H1 (cell line): ENCODE data around the gene ERI3. TPM values are rescaled to one million over a fixed set of nuclear protein-coding genes. Genes with fewer than 3 reads are reported as not detected.
A peak's percentile ranks its signal among the peaks of the same experiment; 100 is the strongest.

Experiments
- BCL11A ChIP-seq, 2 experiments: IDR thresholded peaks; one replicate each; pipeline ENCODE4 v1.6.1; 2011; ENCODE audit warnings: low read depth in 2 of 2, low read length in 2 of 2, mild to moderate bottlenecking in 2 of 2
- CBX5 ChIP-seq: fragments of 300-800, 300-1000 bp; sonication (generic); IDR thresholded peaks from 2 replicates; pipeline ENCODE4 v1.7.1; 2016; ENCODE audit warnings: antibody characterized with exemption, low read length, low read depth
- CTBP2 ChIP-seq: IDR thresholded peaks from 2 replicates; pipeline ENCODE4 v1.7.0; 2011; ENCODE audit warnings: borderline replicate concordance, mild to moderate bottlenecking, moderate library complexity, mixed read lengths, low read length; ENCODE audit not compliant: insufficient read depth, insufficient read length
- GABPA ChIP-seq: IDR thresholded peaks from 2 replicates; pipeline ENCODE4 v1.6.1; 2011; ENCODE audit warnings: mild to moderate bottlenecking, low read length, moderate library complexity, borderline replicate concordance; ENCODE audit not compliant: insufficient read depth
- GTF2F1 ChIP-seq: IDR thresholded peaks from 2 replicates; pipeline ENCODE4 v1.6.1; 2012; ENCODE audit warnings: low read depth, low read length, improper control_type of control experiment, borderline replicate concordance
- KDM4A ChIP-seq: IDR thresholded peaks from one replicate; pipeline ENCODE4 v1.7.1; 2012; ENCODE audit warnings: low read depth, mild to moderate bottlenecking, moderate library complexity, low read length, inconsistent platforms; ENCODE audit not compliant: severe bottlenecking
- RFX5 ChIP-seq: IDR thresholded peaks from 2 replicates; pipeline ENCODE4 v1.6.1; 2011; ENCODE audit warnings: low read depth, low read length, improper control_type of control experiment, borderline replicate concordance
- RNF2 ChIP-seq: fragments of 200-900, 300-1000 bp; sonication (generic); IDR thresholded peaks from 2 replicates; pipeline ENCODE4 v1.7.1; 2016; ENCODE audit warnings: borderline replicate concordance, low read depth, mild to moderate bottlenecking, antibody characterized with exemption, low read length; ENCODE audit not compliant: poor library complexity, severe bottlenecking; ENCODE audit errors: missing control alignments
- SIX5 ChIP-seq: IDR thresholded peaks from 2 replicates; pipeline ENCODE4 v1.6.1; 2011; ENCODE audit warnings: mild to moderate bottlenecking, low read depth, low read length
- SP1 ChIP-seq: IDR thresholded peaks from 2 replicates; pipeline ENCODE4 v1.6.1; 2011; ENCODE audit warnings: low read depth, low read length
- polyA plus RNA-seq, 7 experiments: library from polyadenylated mRNA; depleted of rRNA in 3 of 7; stranded (reverse) in 5 of 7; unstranded in 2 of 7; fragments of >200 nt in 5 of 7; fragments of 200-250 nt in 2 of 7; gene quantifications; 1 replicate in 5 of 7; 2 replicates in 1 of 7; 4 replicates in 1 of 7; pipeline versions ENCODE4 v1.2.1 to v1.2.3, GENCODE V29; 2011 to 2013; ENCODE audit warnings: missing spikeins in 2 of 7, mixed read lengths in 2 of 7
- total RNA-seq: library from RNA; stranded (reverse); fragmentation: NEBNext Ultra II Directional; extraction: Animal tissue kit (Norgen Biotek cat#: 25700); gene quantifications from 2 replicates; pipeline ENCODE4 v1.2.1, GENCODE V29; 2021
- TF ChIP-seq, protein P1 (sequence below): IDR thresholded peaks from 2 replicates; pipeline ENCODE4 v1.6.1; 2012; ENCODE audit warnings: low read length, inconsistent platforms
- TF ChIP-seq, protein P2 (sequence below): IDR thresholded peaks from 2 replicates; pipeline ENCODE4 v1.6.1; 2011; ENCODE audit warnings: low read depth, mild to moderate bottlenecking, low read length; ENCODE audit not compliant: insufficient read depth
- TF ChIP-seq, protein P3 (sequence below): IDR thresholded peaks from 2 replicates; pipeline ENCODE4 v1.6.1; 2012; ENCODE audit warnings: inconsistent platforms
- TF ChIP-seq, protein P4 (sequence below), 3 experiments: IDR thresholded peaks; 1 replicate in 2 of 3; 2 replicates in 1 of 3; pipeline versions ENCODE4 v1.5.1 to v1.6.1; 2011; ENCODE audit warnings: low read length in 3 of 3, mild to moderate bottlenecking in 3 of 3, inconsistent platforms in 2 of 3, low read depth in 1 of 3, moderate library complexity in 1 of 3; ENCODE audit not compliant: insufficient read depth in 1 of 3; ENCODE audit errors: control extremely low read depth in 1 of 3
- TF ChIP-seq, protein P5 (sequence below): IDR thresholded peaks from 2 replicates; pipeline ENCODE4 v1.6.1; 2011; ENCODE audit warnings: low read length, improper control_type of control experiment

Gene ERI3
- total and polyA plus RNA-seq, 2 of the 8 experiments (the other 6 are each of a cell fraction or from before 2014, with no cell fraction given): 81.1 to 199 TPM

DNA sequence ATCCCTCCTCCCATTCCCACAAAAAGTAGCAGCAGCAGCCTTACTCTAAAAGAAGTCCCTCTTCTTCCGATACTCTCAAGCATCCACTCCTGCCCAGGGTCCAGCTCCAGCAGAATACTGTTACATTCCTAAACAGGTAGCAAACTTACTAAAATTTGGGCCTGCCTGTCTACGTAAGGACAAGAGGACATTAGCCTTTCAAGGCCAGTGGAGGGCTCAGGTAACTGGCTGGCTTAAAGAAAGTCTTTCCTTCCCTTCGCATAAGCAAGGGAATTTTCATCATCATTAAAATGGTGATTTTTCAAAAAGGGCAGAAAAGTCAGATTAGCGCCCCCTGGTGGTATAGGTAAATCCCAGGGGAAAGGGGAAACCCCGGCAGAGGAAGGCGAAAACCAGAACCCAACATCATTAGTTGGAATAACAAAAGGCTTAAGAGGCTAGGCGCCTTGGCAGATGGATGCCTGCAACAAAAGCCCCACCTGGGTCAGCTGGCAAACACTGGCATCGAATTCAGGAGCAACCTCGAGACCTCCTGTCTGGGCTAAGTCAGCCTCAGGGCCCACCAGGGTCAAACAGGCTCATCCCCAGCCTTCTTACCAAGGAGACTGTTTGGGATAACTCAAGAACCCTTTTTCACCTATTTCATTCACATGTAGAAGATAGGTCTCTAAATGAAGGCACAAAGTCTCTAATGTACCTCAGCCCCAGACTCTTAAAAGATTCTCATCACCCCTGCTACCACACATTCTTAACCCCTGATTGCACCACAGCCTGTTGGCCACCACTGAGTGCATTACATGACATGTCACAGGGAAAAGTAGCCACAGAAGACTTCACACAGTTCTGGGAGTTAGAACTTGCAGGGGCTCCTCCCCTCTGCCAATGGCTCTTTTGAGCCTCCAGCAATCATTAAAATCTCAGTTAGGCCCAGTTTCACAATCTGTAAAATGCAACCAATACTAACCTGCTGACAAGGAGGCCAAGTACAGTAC lies 36.7 kb downstream of the ERI3 start (continued):
- TF ChIP-seq, protein P1, sequence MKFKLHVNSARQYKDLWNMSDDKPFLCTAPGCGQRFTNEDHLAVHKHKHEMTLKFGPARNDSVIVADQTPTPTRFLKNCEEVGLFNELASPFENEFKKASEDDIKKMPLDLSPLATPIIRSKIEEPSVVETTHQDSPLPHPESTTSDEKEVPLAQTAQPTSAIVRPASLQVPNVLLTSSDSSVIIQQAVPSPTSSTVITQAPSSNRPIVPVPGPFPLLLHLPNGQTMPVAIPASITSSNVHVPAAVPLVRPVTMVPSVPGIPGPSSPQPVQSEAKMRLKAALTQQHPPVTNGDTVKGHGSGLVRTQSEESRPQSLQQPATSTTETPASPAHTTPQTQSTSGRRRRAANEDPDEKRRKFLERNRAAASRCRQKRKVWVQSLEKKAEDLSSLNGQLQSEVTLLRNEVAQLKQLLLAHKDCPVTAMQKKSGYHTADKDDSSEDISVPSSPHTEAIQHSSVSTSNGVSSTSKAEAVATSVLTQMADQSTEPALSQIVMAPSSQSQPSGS: no peak
- TF ChIP-seq BCL11A (IDR thresholded peaks at IDR 0.05; ENCODE audit: low read depth in 2 of 2, low read length in 2 of 2): no peak
- TF ChIP-seq KDM4A: no peak
- TF ChIP-seq SP1: no peak
- TF ChIP-seq, protein P2, sequence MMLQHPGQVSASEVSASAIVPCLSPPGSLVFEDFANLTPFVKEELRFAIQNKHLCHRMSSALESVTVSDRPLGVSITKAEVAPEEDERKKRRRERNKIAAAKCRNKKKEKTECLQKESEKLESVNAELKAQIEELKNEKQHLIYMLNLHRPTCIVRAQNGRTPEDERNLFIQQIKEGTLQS: no peak
- no peak for TF ChIP-seq CBX5
- TF ChIP-seq GABPA: no peak
- TF ChIP-seq, protein P3, sequence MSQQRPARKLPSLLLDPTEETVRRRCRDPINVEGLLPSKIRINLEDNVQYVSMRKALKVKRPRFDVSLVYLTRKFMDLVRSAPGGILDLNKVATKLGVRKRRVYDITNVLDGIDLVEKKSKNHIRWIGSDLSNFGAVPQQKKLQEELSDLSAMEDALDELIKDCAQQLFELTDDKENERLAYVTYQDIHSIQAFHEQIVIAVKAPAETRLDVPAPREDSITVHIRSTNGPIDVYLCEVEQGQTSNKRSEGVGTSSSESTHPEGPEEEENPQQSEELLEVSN: no peak
- TF ChIP-seq CTBP2: no peak
- TF ChIP-seq, protein P4, sequence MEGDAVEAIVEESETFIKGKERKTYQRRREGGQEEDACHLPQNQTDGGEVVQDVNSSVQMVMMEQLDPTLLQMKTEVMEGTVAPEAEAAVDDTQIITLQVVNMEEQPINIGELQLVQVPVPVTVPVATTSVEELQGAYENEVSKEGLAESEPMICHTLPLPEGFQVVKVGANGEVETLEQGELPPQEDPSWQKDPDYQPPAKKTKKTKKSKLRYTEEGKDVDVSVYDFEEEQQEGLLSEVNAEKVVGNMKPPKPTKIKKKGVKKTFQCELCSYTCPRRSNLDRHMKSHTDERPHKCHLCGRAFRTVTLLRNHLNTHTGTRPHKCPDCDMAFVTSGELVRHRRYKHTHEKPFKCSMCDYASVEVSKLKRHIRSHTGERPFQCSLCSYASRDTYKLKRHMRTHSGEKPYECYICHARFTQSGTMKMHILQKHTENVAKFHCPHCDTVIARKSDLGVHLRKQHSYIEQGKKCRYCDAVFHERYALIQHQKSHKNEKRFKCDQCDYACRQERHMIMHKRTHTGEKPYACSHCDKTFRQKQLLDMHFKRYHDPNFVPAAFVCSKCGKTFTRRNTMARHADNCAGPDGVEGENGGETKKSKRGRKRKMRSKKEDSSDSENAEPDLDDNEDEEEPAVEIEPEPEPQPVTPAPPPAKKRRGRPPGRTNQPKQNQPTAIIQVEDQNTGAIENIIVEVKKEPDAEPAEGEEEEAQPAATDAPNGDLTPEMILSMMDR (IDR thresholded peaks at IDR 0.05; ENCODE audit: control extremely low read depth in 1 of 3, insufficient read depth in 1 of 3, low read depth in 1 of 3, low read length in 3 of 3): peak; percentile 45 to 82 (median 61)
- TF ChIP-seq RNF2: no peak
- no peak for TF ChIP-seq SIX5
- TF ChIP-seq RFX5: no peak
- TF ChIP-seq, protein P5, sequence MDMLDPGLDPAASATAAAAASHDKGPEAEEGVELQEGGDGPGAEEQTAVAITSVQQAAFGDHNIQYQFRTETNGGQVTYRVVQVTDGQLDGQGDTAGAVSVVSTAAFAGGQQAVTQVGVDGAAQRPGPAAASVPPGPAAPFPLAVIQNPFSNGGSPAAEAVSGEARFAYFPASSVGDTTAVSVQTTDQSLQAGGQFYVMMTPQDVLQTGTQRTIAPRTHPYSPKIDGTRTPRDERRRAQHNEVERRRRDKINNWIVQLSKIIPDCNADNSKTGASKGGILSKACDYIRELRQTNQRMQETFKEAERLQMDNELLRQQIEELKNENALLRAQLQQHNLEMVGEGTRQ: no peak
- no peak for TF ChIP-seq GTF2F1
